Osteoblast (primary cell): Measurements from ENCODE around the gene UTF1. TPM values are rescaled to one million over a fixed set of nuclear protein-coding genes. Genes with fewer than 3 reads are reported as not detected.

Source experiments
- DNase-seq: peaks from one replicate; pipeline ENCODE4 v3.0.0; 2011; ENCODE audit warnings: low spot score, mixed read lengths; ENCODE audit not compliant: insufficient read length; ENCODE audit errors: missing footprints
- H2AFZ ChIP-seq: 2 replicates; pipeline ENCODE4 v1.6.0; 2011; ENCODE audit warnings: mild to moderate bottlenecking, low read length
- H3K27ac ChIP-seq: 2 replicates; pipeline ENCODE4 v1.5.1; 2011; ENCODE audit warnings: mild to moderate bottlenecking, low read depth, low read length, moderate library complexity
- H3K27me3 ChIP-seq: 2 replicates; pipeline ENCODE4 v1.6.0; 2012; ENCODE audit warnings: mild to moderate bottlenecking, control low read depth, inconsistent platforms, low read length, moderate library complexity; ENCODE audit not compliant: insufficient read depth
- H3K36me3 ChIP-seq: 2 replicates; pipeline ENCODE4 v1.5.1; 2011; ENCODE audit warnings: mild to moderate bottlenecking, low read length, control low read depth, moderate library complexity; ENCODE audit not compliant: insufficient read depth
- H3K4me1 ChIP-seq: 2 replicates; pipeline ENCODE4 v1.5.1; 2011; ENCODE audit warnings: mild to moderate bottlenecking, low read length, control low read depth, moderate library complexity; ENCODE audit not compliant: insufficient read depth
- H3K4me2 ChIP-seq: 2 replicates; pipeline ENCODE4 v1.6.0; 2011; ENCODE audit warnings: mild to moderate bottlenecking, low read length; ENCODE audit not compliant: insufficient read depth
- H3K4me3 ChIP-seq: fragments of 200-600 bp; sonication (generic); 3 replicates; pipeline ENCODE4 v1.5.1; 2012; ENCODE audit warnings: mild to moderate bottlenecking, low read length, inconsistent platforms; ENCODE audit not compliant: insufficient read depth
- H3K79me2 ChIP-seq: 2 replicates; pipeline ENCODE4 v1.6.0; 2012; ENCODE audit warnings: mild to moderate bottlenecking, low read length, control low read depth, inconsistent platforms; ENCODE audit not compliant: insufficient read depth
- H3K9me3 ChIP-seq: 2 replicates; pipeline ENCODE4 v1.5.1; 2011; ENCODE audit warnings: low read depth, low read length, control low read depth
- H4K20me1 ChIP-seq: 2 replicates; pipeline ENCODE4 v1.6.0; 2012; ENCODE audit warnings: mild to moderate bottlenecking, low read length, control low read depth; ENCODE audit not compliant: insufficient read depth
- CTCF ChIP-seq: IDR thresholded peaks from 2 replicates; pipeline ENCODE4 v1.5.1; 2011; ENCODE audit warnings: mild to moderate bottlenecking, low read depth, low read length, moderate library complexity; ENCODE audit errors: extremely low read depth
- total RNA-seq: library from RNA; depleted of rRNA; stranded (reverse); fragments of >200 nt; gene quantifications from 2 replicates; pipeline ENCODE4 v1.2.3, GENCODE V29; 2012

Gene UTF1
- total RNA-seq, 1 donor = not detected

- Histone ChIP-seq H3K4me3 (no peak overlapping the region), H3K27ac (no peak overlapping the region), H3K4me1 (no peaks in the 10 kb centered on the region), H4K20me1 (no peaks in the 10 kb centered on the region), H3K9me3 (no peaks in the 10 kb centered on the region), H3K27me3 (no peaks in the 10 kb centered on the region), H3K36me3 (no peaks in the 10 kb centered on the region), H3K4me2 (no peak overlapping the region), H2AFZ (no peak overlapping the region), H3K79me2 (no peaks in the 10 kb centered on the region)
- DNase-seq = no peak
- TF ChIP-seq CTCF = no peak
Measured at GRCh38 chr10:133196936-133197758, 32.9 kb upstream of the UTF1 start.

DNA sequence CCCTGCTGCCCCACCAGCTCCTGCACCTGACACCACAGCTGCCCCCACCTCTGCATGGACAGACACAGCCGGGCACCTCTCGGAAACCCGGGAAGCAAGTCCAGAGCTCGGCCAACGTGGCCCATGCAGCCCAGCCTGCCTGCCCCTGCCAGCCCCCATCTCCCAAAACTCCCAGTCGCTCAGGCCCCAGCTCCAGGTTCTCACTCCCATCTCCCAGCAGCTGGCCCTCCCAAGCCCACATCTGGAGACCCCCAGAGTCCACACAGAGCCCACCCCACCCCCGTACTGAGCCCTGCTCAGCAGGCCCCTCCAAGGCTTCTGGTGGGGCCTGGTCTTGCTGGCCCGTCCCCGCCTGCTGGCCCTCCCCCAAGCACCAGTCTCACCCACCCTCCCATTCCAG, 32.2 kb upstream of the UTF1 start:
- Histone ChIP-seq H3K4me2 (no peak overlapping the region), H3K27me3 (no peaks in the 10 kb centered on the region), H3K36me3 (no peaks in the 10 kb centered on the region), H3K79me2 (no peaks in the 10 kb centered on the region), H4K20me1 (no peaks in the 10 kb centered on the region), H3K27ac (no peak overlapping the region), H3K4me3 (no peak overlapping the region), H3K4me1 (no peaks in the 10 kb centered on the region), H3K9me3 (no peaks in the 10 kb centered on the region), H2AFZ (no peak overlapping the region)
- no peak for DNase-seq
- no peak for TF ChIP-seq CTCF

DNA sequence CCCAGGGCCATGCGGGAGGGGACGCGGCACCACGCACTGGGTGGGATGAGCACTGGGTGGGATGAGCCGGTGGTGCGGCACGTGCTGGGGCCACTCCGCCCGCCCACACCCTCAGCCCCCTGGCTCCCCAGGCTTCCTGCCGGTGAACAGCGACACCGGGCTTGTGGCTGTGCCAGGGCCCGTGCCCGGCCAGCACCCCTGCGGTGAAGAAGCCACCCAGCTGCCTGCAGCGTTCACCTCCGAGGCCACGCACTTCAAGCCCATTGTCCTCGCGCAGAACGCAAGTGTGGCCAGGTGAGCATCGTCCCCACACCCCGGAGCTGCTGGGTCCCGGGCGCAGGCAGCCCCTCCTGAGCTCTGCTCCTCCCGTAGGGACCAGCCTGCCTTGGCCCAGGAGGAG, 31.8 kb upstream of the UTF1 start:
- DNase-seq = no peak
- no peak for TF ChIP-seq CTCF
- Histone ChIP-seq H4K20me1 (no peaks in the 10 kb centered on the region), H3K4me2 (no peak overlapping the region), H2AFZ (no peak overlapping the region), H3K79me2 (no peaks in the 10 kb centered on the region), H3K9me3 (no peaks in the 10 kb centered on the region), H3K27me3 (no peaks in the 10 kb centered on the region), H3K27ac (no peak overlapping the region), H3K4me3 (no peak overlapping the region), H3K36me3 (no peaks in the 10 kb centered on the region), H3K4me1 (no peaks in the 10 kb centered on the region)

DNA sequence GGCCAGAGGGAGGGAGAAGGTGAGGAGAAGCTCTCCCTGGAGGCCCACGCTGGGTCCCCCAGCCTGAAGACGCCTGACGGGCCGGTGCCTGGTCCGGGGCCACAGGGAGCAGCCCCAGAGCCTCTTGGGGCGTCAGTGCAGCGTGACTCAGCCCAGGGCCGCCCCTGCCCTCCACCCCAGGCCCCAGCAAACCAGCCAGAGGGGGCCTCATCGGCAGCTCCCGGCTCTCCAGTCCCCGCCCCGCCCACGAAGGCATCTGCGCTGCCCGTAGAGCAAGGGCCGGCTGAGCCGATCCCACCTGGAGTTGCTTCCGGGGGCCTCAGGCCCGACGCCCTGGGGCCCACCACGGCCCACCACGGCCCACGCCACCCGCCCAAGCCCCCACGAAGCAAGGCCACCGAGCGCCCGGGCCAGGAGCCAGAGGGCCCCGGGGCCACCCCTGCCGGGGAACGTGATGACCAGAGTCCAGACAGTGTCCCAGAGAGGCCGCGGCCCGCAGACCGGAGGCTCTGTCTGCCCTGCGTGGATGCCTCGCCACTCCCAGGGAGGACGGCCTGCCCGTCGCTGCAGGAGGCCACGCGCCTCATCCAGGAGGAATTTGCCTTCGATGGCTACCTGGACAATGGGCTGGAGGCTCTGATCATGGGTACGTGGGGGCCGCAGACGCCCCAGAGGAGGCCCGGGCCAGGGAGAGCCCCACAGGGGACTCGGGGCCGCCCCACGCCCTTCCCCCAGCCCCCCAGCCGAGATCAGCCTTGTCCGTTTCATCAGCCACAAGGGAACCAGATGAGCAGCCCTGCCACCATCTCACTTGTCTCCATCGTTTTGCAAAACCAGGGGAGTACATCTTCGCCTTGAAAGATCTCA, 31.2 kb upstream of the UTF1 start:
- DNase-seq = no peak
- no peaks in the 10 kb centered on the region for H3K4me1 ChIP-seq
- H2AFZ ChIP-seq = no peak overlapping the region
- no peak overlapping the region for H3K4me2 ChIP-seq
- H3K27ac ChIP-seq = no peak overlapping the region
- H4K20me1 ChIP-seq = no peaks in the 10 kb centered on the region
- H3K36me3 ChIP-seq = no peaks in the 10 kb centered on the region
- TF ChIP-seq CTCF = no peak
- H3K4me3 ChIP-seq = no peak overlapping the region
- H3K9me3 ChIP-seq = no peaks in the 10 kb centered on the region
- no peaks in the 10 kb centered on the region for H3K27me3 ChIP-seq
- H3K79me2 ChIP-seq = no peaks in the 10 kb centered on the region
